ENCODE data around the gene PBX1.

- TF ChIP-seq EZH2 (IDR thresholded peaks at IDR 0.05; ENCODE audit: insufficient read depth, poor library complexity, severe bottlenecking) (no peak), EZH2phosphoT487 (IDR thresholded peaks at IDR 0.05; ENCODE audit: insufficient read depth, low read depth) (no peak)
Observed at GRCh38 chr1:164644774-164645644, 86.0 kb downstream of the PBX1 start.
